ENCODE measurements around the gene APOM. TPM values are rescaled to one million over a fixed set of nuclear protein-coding genes. Genes with fewer than 3 reads are reported as not detected.

The APOM gene
- total RNA-seq, 4 donors from 2014 or later, result 0.63 to 2.0 (median 0.90) TPM; not detected in 1

- peaks cover 4 to 91% (median 5%) of the 10 kb centered on the region in 3 donors for H3K36me3 ChIP-seq
- no peaks in the 10 kb centered on the region for H3K9me3 ChIP-seq
- H3K4me1 ChIP-seq, result no peaks in the 10 kb centered on the region
- TF ChIP-seq EP300 (IDR thresholded peaks at IDR 0.05) (no peak), POLR2A (IDR thresholded peaks at IDR 0.05) (no peak)
- TF ChIP-seq, protein P1, sequence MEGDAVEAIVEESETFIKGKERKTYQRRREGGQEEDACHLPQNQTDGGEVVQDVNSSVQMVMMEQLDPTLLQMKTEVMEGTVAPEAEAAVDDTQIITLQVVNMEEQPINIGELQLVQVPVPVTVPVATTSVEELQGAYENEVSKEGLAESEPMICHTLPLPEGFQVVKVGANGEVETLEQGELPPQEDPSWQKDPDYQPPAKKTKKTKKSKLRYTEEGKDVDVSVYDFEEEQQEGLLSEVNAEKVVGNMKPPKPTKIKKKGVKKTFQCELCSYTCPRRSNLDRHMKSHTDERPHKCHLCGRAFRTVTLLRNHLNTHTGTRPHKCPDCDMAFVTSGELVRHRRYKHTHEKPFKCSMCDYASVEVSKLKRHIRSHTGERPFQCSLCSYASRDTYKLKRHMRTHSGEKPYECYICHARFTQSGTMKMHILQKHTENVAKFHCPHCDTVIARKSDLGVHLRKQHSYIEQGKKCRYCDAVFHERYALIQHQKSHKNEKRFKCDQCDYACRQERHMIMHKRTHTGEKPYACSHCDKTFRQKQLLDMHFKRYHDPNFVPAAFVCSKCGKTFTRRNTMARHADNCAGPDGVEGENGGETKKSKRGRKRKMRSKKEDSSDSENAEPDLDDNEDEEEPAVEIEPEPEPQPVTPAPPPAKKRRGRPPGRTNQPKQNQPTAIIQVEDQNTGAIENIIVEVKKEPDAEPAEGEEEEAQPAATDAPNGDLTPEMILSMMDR (IDR thresholded peaks at IDR 0.05), result peak in 1 of 5 experiments; percentile 27
- no peaks in the 10 kb centered on the region for H3K27me3 ChIP-seq
- 74 to 76% methylated on average over 11 of the region's 11 CpGs for WGBS, 2 donors
- no peak for DNase-seq (ENCODE audit: low spot score in 2 of 2)
- no peak overlapping the region for H3K27ac ChIP-seq
- H3K4me3 ChIP-seq, result no peak overlapping the region
Observed at GRCh38 chr6:31689249-31690110, 33.8 kb downstream of the APOM start.

- Histone ChIP-seq H3K27me3 (no peaks in the 10 kb centered on the region), H3K4me3 (no peak overlapping the region), H3K4me1 (no peaks in the 10 kb centered on the region), H3K9me3 (no peaks in the 10 kb centered on the region), H3K36me3 (peaks cover 4 to 100% (median 5%) of the 10 kb centered on the region in 3 donors), H3K27ac (peak overlapping the region in 1 of 4 donors; percentile 42)
- no peak for TF ChIP-seq POLR2A (IDR thresholded peaks at IDR 0.05)
- no peak for TF ChIP-seq EP300 (IDR thresholded peaks at IDR 0.05)
- TF ChIP-seq, protein P1 (IDR thresholded peaks at IDR 0.05), result no peak
- no peak for DNase-seq (ENCODE audit: low spot score in 2 of 2)
- WGBS, 2 donors, result 57 to 65% methylated on average over 10 of the region's 10 CpGs
Observed at GRCh38 chr6:31690231-31691077, 34.8 kb downstream of the APOM start.

DNA sequence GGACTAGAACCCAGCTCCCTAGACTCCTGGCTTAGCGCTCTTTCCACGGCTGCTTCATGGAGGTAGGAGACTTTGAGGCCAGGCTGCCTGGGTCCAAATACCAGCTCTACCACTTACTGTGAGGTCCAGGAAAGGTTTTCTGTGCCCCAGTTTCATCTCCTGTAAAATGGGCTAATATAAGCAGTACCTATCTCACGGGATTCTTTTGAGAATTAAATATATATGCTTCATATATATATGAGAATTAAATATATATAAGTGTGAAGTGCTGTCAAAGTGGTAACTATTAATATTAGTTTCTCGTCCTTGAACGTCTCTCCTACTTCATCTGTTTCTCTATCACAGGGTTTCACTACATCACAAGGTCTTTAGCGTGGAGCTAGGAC is 35.4 kb downstream of the APOM start:
- no peaks in the 10 kb centered on the region for H3K27me3 ChIP-seq
- H3K4me1 ChIP-seq, result no peaks in the 10 kb centered on the region
- DNase-seq (ENCODE audit: low spot score in 2 of 2), result no peak
- no peak overlapping the region for H3K27ac ChIP-seq
- H3K36me3 ChIP-seq, result peaks cover 4 to 100% (median 5%) of the 10 kb centered on the region in 3 donors
- TF ChIP-seq EP300 (IDR thresholded peaks at IDR 0.05), result no peak
- TF ChIP-seq, protein P1 (IDR thresholded peaks at IDR 0.05), result no peak
- TF ChIP-seq POLR2A (IDR thresholded peaks at IDR 0.05), result no peak
- 89% methylated on average over 6 of the region's 6 CpGs for WGBS, 2 donors
- H3K4me3 ChIP-seq, result no peak overlapping the region
- H3K9me3 ChIP-seq, result no peaks in the 10 kb centered on the region

GRCh38 chr6:31691564-31692108 is 35.9 kb downstream of the APOM start:
- Histone ChIP-seq H3K9me3 (no peaks in the 10 kb centered on the region), H3K4me1 (no peaks in the 10 kb centered on the region), H3K27me3 (no peaks in the 10 kb centered on the region), H3K36me3 (peaks cover 4 to 100% (median 8%) of the 10 kb centered on the region in 3 donors), H3K4me3 (no peak overlapping the region), H3K27ac (no peak overlapping the region)
- no peak for DNase-seq (ENCODE audit: low spot score in 2 of 2)
- TF ChIP-seq, protein P1 (IDR thresholded peaks at IDR 0.05), result no peak
- TF ChIP-seq EP300 (IDR thresholded peaks at IDR 0.05) (no peak), POLR2A (IDR thresholded peaks at IDR 0.05) (no peak)
- 91 to 92% methylated on average over 12 of the region's 12 CpGs for WGBS, 2 donors
